Left renal cortex interstitium (tissue), 4 donors: ENCODE results near the gene TUBGCP6. TPM values are rescaled to one million over a fixed set of nuclear protein-coding genes. Genes with fewer than 3 reads are reported as not detected.

Experiments used
- DNase-seq, 4 donors: peaks; one replicate each; pipeline ENCODE4 v3.0.0-alpha.2; 2013; ENCODE audit warnings: low read depth in 4 of 4, low spot score in 2 of 4, missing footprints in 1 of 4
- polyA plus RNA-seq, 4 donors: library from polyadenylated mRNA; unstranded; fragments of 120-200 nt; gene quantifications; one replicate each; pipeline ENCODE4 v1.2.1, GENCODE V29; 2013; ENCODE audit not compliant: insufficient read length in 4 of 4

Gene TUBGCP6
- polyA plus RNA-seq, 4 donors: 25.1 to 54.9 (median 40.5) TPM

GRCh38 chr22:50266994-50267393, 22.2 kb upstream of the TUBGCP6 start:
- no peak for DNase-seq

- no peak for DNase-seq
These were observed 20.3 kb upstream of the TUBGCP6 start for GRCh38 chr22:50264946-50265669.

GRCh38 chr22:50264104-50264745, 19.4 kb upstream of the TUBGCP6 start:
- no peak for DNase-seq

- no peak for DNase-seq
These were observed 18.3 kb upstream of the TUBGCP6 start for GRCh38 chr22:50262973-50263617.

- DNase-seq: no peak
These were observed 17.7 kb upstream of the TUBGCP6 start for GRCh38 chr22:50262460-50262911.

- DNase-seq: no peak
These were observed 17.0 kb upstream of the TUBGCP6 start, which contains the start of gene MAPK12 for GRCh38 chr22:50261615-50262459. Gene MAPK12, minus strand, starts transcription at chr22:50261683. Its CDS starts 174 bp downstream, at chr22:50261509.

- DNase-seq: no peak
These were observed 16.2 kb upstream of the TUBGCP6 start for GRCh38 chr22:50260801-50261614.

- no peak for DNase-seq
These were observed 15.6 kb upstream of the TUBGCP6 start for GRCh38 chr22:50260434-50260800.

GRCh38 chr22:50259302-50259701, 14.5 kb upstream of the TUBGCP6 start:
- no peak for DNase-seq

- no peak for DNase-seq
These were observed 13.8 kb upstream of the TUBGCP6 start for GRCh38 chr22:50258361-50259292.

- DNase-seq: no peak
These were observed 12.9 kb upstream of the TUBGCP6 start for GRCh38 chr22:50257451-50258360.

- no peak for DNase-seq
These were observed 12.2 kb upstream of the TUBGCP6 start for GRCh38 chr22:50257041-50257440.

- DNase-seq: no peak
These were observed 11.5 kb upstream of the TUBGCP6 start for GRCh38 chr22:50256258-50256862.

- DNase-seq: no peak
These were observed 10.8 kb upstream of the TUBGCP6 start for GRCh38 chr22:50255607-50256006.

- no peak for DNase-seq
These were observed 10.3 kb upstream of the TUBGCP6 start for GRCh38 chr22:50255099-50255498.

- no peak for DNase-seq
These were observed 9.1 kb upstream of the TUBGCP6 start for GRCh38 chr22:50253941-50254340.
